ENCODE results near the gene TTLL10.

The TTLL10 gene

DNA sequence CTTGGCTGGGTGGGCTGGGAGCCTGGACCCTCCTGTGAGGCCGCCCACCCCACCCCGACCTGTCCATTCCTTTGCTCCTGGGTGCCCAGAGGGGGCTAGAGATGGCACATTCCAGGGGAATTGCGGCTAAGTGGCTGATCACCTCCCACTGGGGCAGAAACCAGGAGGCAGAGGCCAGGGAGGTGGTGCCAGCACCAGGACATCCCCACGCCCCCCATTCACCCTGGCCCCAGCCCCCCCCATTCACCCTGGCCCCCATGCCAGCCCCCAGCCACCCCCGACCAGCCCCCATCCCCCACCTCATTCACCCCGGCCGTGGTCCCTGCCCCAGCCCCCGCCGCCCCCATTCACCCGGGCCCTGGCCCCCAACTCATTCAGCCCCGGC lies 66.7 kb downstream of the TTLL10 start:
- Histone ChIP-seq H3K27ac (ENCODE audit: low read depth, low read length) (no peak overlapping the region), H3K4me3 (ENCODE audit: insufficient read depth, low read length, poor library complexity, severe bottlenecking) (no peak overlapping the region), H3K36me3 (ENCODE audit: low read length) (no peaks in the 10 kb centered on the region), H3K9me2 (replicated peaks; ENCODE audit: insufficient read depth, low read length) (no peaks in the 10 kb centered on the region), H3K9me3 (ENCODE audit: insufficient read depth, low read length) (no peaks in the 10 kb centered on the region), H3K79me2 (ENCODE audit: insufficient read depth, low read length) (no peaks in the 10 kb centered on the region), H3F3A (ENCODE audit: insufficient read depth) (no peaks in the 10 kb centered on the region), H3K9ac (ENCODE audit: low read length) (no peak overlapping the region), H2AFZ (ENCODE audit: low read depth, low read length, severe bottlenecking) (no peak overlapping the region), H3K27me3 (ENCODE audit: low read length) (no peaks in the 10 kb centered on the region), H4K20me1 (ENCODE audit: low read depth, low read length) (no peaks in the 10 kb centered on the region), H3K4me2 (ENCODE audit: low read depth, low read length, poor library complexity, severe bottlenecking) (no peak overlapping the region)
- TF ChIP-seq EZH2phosphoT487 (conservative IDR thresholded peaks at IDR 0.05; ENCODE audit: low read length): no peak
- TF ChIP-seq, protein P1, sequence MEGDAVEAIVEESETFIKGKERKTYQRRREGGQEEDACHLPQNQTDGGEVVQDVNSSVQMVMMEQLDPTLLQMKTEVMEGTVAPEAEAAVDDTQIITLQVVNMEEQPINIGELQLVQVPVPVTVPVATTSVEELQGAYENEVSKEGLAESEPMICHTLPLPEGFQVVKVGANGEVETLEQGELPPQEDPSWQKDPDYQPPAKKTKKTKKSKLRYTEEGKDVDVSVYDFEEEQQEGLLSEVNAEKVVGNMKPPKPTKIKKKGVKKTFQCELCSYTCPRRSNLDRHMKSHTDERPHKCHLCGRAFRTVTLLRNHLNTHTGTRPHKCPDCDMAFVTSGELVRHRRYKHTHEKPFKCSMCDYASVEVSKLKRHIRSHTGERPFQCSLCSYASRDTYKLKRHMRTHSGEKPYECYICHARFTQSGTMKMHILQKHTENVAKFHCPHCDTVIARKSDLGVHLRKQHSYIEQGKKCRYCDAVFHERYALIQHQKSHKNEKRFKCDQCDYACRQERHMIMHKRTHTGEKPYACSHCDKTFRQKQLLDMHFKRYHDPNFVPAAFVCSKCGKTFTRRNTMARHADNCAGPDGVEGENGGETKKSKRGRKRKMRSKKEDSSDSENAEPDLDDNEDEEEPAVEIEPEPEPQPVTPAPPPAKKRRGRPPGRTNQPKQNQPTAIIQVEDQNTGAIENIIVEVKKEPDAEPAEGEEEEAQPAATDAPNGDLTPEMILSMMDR (IDR thresholded peaks at IDR 0.05; ENCODE audit: insufficient read depth, low read length, poor library complexity, severe bottlenecking): no peak

GRCh38 chr1:1240822-1241587 lies 67.3 kb downstream of the TTLL10 start:
- no peaks in the 10 kb centered on the region for H4K20me1 ChIP-seq (ENCODE audit: low read depth, low read length)
- no peak overlapping the region for H3K4me3 ChIP-seq (ENCODE audit: insufficient read depth, low read length, poor library complexity, severe bottlenecking)
- no peaks in the 10 kb centered on the region for H3K79me2 ChIP-seq (ENCODE audit: insufficient read depth, low read length)
- no peaks in the 10 kb centered on the region for H3K9me2 ChIP-seq (replicated peaks; ENCODE audit: insufficient read depth, low read length)
- TF ChIP-seq, protein P1 (IDR thresholded peaks at IDR 0.05; ENCODE audit: insufficient read depth, low read length, poor library complexity, severe bottlenecking): no peak
- no peak for TF ChIP-seq EZH2phosphoT487 (conservative IDR thresholded peaks at IDR 0.05; ENCODE audit: low read length)
- no peaks in the 10 kb centered on the region for H3K27me3 ChIP-seq (ENCODE audit: low read length)
- no peak overlapping the region for H3K27ac ChIP-seq (ENCODE audit: low read depth, low read length)
- H3K4me2 ChIP-seq (ENCODE audit: low read depth, low read length, poor library complexity, severe bottlenecking): no peak overlapping the region
- no peaks in the 10 kb centered on the region for H3K36me3 ChIP-seq (ENCODE audit: low read length)
- no peak overlapping the region for H2AFZ ChIP-seq (ENCODE audit: low read depth, low read length, severe bottlenecking)
- H3K9ac ChIP-seq (ENCODE audit: low read length): no peak overlapping the region
- H3K9me3 ChIP-seq (ENCODE audit: insufficient read depth, low read length): no peaks in the 10 kb centered on the region
- H3F3A ChIP-seq (ENCODE audit: insufficient read depth): no peaks in the 10 kb centered on the region

DNA sequence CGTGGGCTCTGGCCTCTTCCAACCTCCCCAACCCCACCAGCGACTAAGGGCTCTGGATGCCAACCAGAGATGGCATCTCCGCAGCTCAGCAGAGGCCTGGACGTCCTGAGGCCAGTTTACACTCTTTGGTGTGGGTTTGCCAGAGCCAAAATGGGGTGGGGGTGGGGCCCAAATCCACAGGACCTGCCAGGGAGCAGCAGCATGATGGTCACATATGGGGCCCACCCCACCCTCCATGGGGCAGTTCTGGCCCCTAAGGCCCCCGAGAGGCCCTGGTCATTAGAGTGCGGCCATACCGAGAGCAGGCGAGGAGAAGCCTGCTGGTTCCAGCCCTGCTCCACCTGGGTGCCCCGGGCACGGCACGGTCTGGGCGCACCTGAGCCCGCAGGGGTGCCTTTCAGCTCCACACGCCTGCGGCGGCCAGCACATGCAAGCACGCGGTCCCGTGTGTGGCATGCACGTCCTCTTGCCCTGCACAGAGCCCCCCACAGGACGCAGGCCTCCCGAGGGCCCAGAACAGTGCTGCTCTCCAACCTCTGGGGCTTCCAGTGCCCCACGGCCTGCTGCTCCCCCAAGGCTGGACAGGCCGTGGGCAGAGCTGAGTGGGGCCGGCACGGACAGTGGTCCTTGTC lies 68.0 kb downstream of the TTLL10 start:
- Histone ChIP-seq H3K36me3 (ENCODE audit: low read length) (no peaks in the 10 kb centered on the region), H3K4me3 (ENCODE audit: insufficient read depth, low read length, poor library complexity, severe bottlenecking) (no peak overlapping the region), H3F3A (ENCODE audit: insufficient read depth) (no peaks in the 10 kb centered on the region), H3K9ac (ENCODE audit: low read length) (no peak overlapping the region), H3K9me3 (ENCODE audit: insufficient read depth, low read length) (no peaks in the 10 kb centered on the region), H3K79me2 (ENCODE audit: insufficient read depth, low read length) (no peaks in the 10 kb centered on the region), H3K9me2 (replicated peaks; ENCODE audit: insufficient read depth, low read length) (no peaks in the 10 kb centered on the region), H3K4me2 (ENCODE audit: low read depth, low read length, poor library complexity, severe bottlenecking) (no peak overlapping the region), H4K20me1 (ENCODE audit: low read depth, low read length) (no peaks in the 10 kb centered on the region), H3K27ac (ENCODE audit: low read depth, low read length) (no peak overlapping the region), H2AFZ (ENCODE audit: low read depth, low read length, severe bottlenecking) (no peak overlapping the region), H3K27me3 (ENCODE audit: low read length) (no peaks in the 10 kb centered on the region)
- TF ChIP-seq EZH2phosphoT487 (conservative IDR thresholded peaks at IDR 0.05; ENCODE audit: low read length): no peak
- TF ChIP-seq, protein P1 (IDR thresholded peaks at IDR 0.05; ENCODE audit: insufficient read depth, low read length, poor library complexity, severe bottlenecking): no peak
